NB4 (cell line): ENCODE data around the gene RASSF4.

ENCODE experiments used
- CTCF ChIP-seq: IDR thresholded peaks from one replicate; pipeline ENCODE4 v1.5.1; 2012; ENCODE audit warnings: low read depth, low read length
- MAX ChIP-seq: IDR thresholded peaks from 2 replicates; pipeline ENCODE4 v1.6.1; 2011; ENCODE audit warnings: low read depth, low read length
- MYC ChIP-seq: IDR thresholded peaks from 2 replicates; pipeline ENCODE4 v1.6.1; 2011; ENCODE audit warnings: low read depth, low read length
- POLR2A ChIP-seq: IDR thresholded peaks from 2 replicates; pipeline ENCODE4 v1.6.1; 2011; ENCODE audit warnings: mild to moderate bottlenecking; ENCODE audit not compliant: insufficient read length; ENCODE audit errors: extremely low read depth

GRCh38 chr10:44990965-44991364 is 31.4 kb downstream of the RASSF4 start:
- TF ChIP-seq CTCF (no peak), MAX (no peak), POLR2A (no peak), MYC (no peak)
